OCI-LY7 (cell line): ENCODE data around the gene ANGPTL8.

Experiments used
- CTCF ChIP-seq: fragments of 200-600 bp; sonication (generic); conservative IDR thresholded peaks from 2 replicates; pipeline ENCODE4 v1.5.1; 2014; ENCODE audit warnings: mild to moderate bottlenecking, antibody characterized with exemption, low read length, moderate library complexity, mixed read lengths
- EZH2phosphoT487 ChIP-seq: fragments of 200-600 bp; sonication (generic); IDR thresholded peaks from 2 replicates; pipeline ENCODE4 v1.6.1; 2018; ENCODE audit warnings: low read depth, borderline replicate concordance, mild to moderate bottlenecking, mixed run types, antibody characterized with exemption, low read length, moderate library complexity, mixed read lengths

GRCh38 chr19:11197291-11198174, 41.9 kb upstream of the ANGPTL8 start, which contains the start of gene KANK2:
- no peak; the same call in 1 of the 2 replicates for TF ChIP-seq CTCF
- TF ChIP-seq EZH2phosphoT487 = no peak
